Activated T-cell treated with anti-CD3 and anti-CD28 coated beads, Interleukin-2, amount 50 U/mL, for 24 hours (primary cell): ENCODE measurements around the gene TAS2R60.
"Not testable (repeated sequence)": the region's sequence is repeated elsewhere in the genome, so short reads cannot be mapped to it uniquely, and the experiment has no call there.

Experiments used
- DNase-seq: peaks from one replicate; pipeline ENCODE4 v3.0.0-alpha.2; 2020
- H3K27ac Mint-ChIP-seq: 2 replicates; pipeline ENCODE4 v1.8.0; 2020; ENCODE audit warnings: mild to moderate bottlenecking, mixed read lengths
- H3K27me3 Mint-ChIP-seq: 2 replicates; pipeline ENCODE4 v1.8.0; 2020; ENCODE audit warnings: mixed read lengths
- H3K36me3 Mint-ChIP-seq: 2 replicates; pipeline ENCODE4 v1.8.0; 2020; ENCODE audit warnings: low read depth, mixed read lengths
- H3K4me1 Mint-ChIP-seq: 2 replicates; pipeline ENCODE4 v1.8.0; 2020; ENCODE audit warnings: low read depth, mixed read lengths
- H3K4me3 Mint-ChIP-seq: 2 replicates; pipeline ENCODE4 v1.8.0; 2020; ENCODE audit warnings: mild to moderate bottlenecking, moderate library complexity, mixed read lengths
- H3K9me3 Mint-ChIP-seq: 2 replicates; pipeline ENCODE4 v1.8.0; 2020; ENCODE audit warnings: mixed read lengths

TAS2R60 gene

GRCh38 chr7:143406002-143406357 lies 37.3 kb upstream of the TAS2R60 start:
- Mint-ChIP-seq H3K4me1 (peaks cover 60% of the 10 kb centered on the region), H3K4me3 (no peak overlapping the region)

GRCh38 chr7:143407287-143408251 lies 35.7 kb upstream of the TAS2R60 start:
- Mint-ChIP-seq H3K27me3 (no peaks in the 10 kb centered on the region), H3K4me1 (peaks cover 72% of the 10 kb centered on the region), H3K9me3 (no peaks in the 10 kb centered on the region), H3K4me3 (peak overlapping the region; percentile 71), H3K27ac (peak overlapping the region; percentile 67), H3K36me3 (no peaks in the 10 kb centered on the region)
- peak; percentile 64 for DNase-seq

More at GRCh38 chr7:143406002-143406357, 37.3 kb upstream of the TAS2R60 start:
- DNase-seq, result no peak
- Mint-ChIP-seq H3K36me3 (no peaks in the 10 kb centered on the region), H3K9me3 (no peaks in the 10 kb centered on the region), H3K27me3 (no peaks in the 10 kb centered on the region), H3K27ac (no peak overlapping the region)

- no peaks in the 10 kb centered on the region for H3K9me3 Mint-ChIP-seq
- no peaks in the 10 kb centered on the region for H3K27me3 Mint-ChIP-seq
- no peak for DNase-seq
- peak overlapping the region; percentile 71 for H3K4me3 Mint-ChIP-seq
- H3K4me1 Mint-ChIP-seq, result peaks cover 69% of the 10 kb centered on the region
- H3K27ac Mint-ChIP-seq, result peak overlapping the region; percentile 67
- no peaks in the 10 kb centered on the region for H3K36me3 Mint-ChIP-seq
Observed at GRCh38 chr7:143408252-143408685, 35.0 kb upstream of the TAS2R60 start.

- no peaks in the 10 kb centered on the region for H3K27me3 Mint-ChIP-seq
- H3K9me3 Mint-ChIP-seq, result no peaks in the 10 kb centered on the region
- H3K36me3 Mint-ChIP-seq, result no peaks in the 10 kb centered on the region
- H3K4me3 Mint-ChIP-seq, result peak within 1 kb of the TSS; percentile 78
- peaks cover 63% of the 10 kb centered on the region for H3K4me1 Mint-ChIP-seq
- peak; percentile 64 for DNase-seq
- H3K27ac Mint-ChIP-seq, result peak within 1 kb of the TSS; percentile 80
Observed at GRCh38 chr7:143408686-143409561, 34.3 kb upstream of the TAS2R60 start, which contains the start of gene EPHA1. Gene EPHA1 (minus strand): TSS chr7:143408856. CDS start chr7:143408805, 51 bp downstream.

- Mint-ChIP-seq H3K36me3 (no peaks in the 10 kb centered on the region), H3K9me3 (no peaks in the 10 kb centered on the region), H3K4me3 (no peak overlapping the region), H3K27me3 (no peaks in the 10 kb centered on the region), H3K4me1 (peaks cover 57% of the 10 kb centered on the region), H3K27ac (no peak overlapping the region)
- no peak for DNase-seq
Observed at GRCh38 chr7:143410521-143411004, 32.7 kb upstream of the TAS2R60 start.

- Mint-ChIP-seq H3K4me3 (no peak overlapping the region), H3K27ac (peak overlapping the region; percentile 20), H3K9me3 (no peaks in the 10 kb centered on the region), H3K4me1 (peaks cover 48% of the 10 kb centered on the region), H3K36me3 (no peaks in the 10 kb centered on the region), H3K27me3 (no peaks in the 10 kb centered on the region)
- no peak for DNase-seq
Observed at GRCh38 chr7:143411976-143412708, 31.1 kb upstream of the TAS2R60 start.

GRCh38 chr7:143413123-143413522 lies 30.1 kb upstream of the TAS2R60 start:
- DNase-seq, result no peak
- no peak overlapping the region for H3K4me3 Mint-ChIP-seq
- H3K27ac Mint-ChIP-seq, result no peak overlapping the region
- peaks cover 38% of the 10 kb centered on the region for H3K4me1 Mint-ChIP-seq
- H3K9me3 Mint-ChIP-seq, result no peaks in the 10 kb centered on the region
- no peaks in the 10 kb centered on the region for H3K27me3 Mint-ChIP-seq
- no peaks in the 10 kb centered on the region for H3K36me3 Mint-ChIP-seq

GRCh38 chr7:143415209-143415608 lies 28.0 kb upstream of the TAS2R60 start:
- not testable (repeated sequence) for H3K27ac Mint-ChIP-seq, H3K9me3 Mint-ChIP-seq, DNase-seq, H3K27me3 Mint-ChIP-seq, H3K4me3 Mint-ChIP-seq, H3K36me3 Mint-ChIP-seq
- peaks cover 22% of the 10 kb centered on the region for H3K4me1 Mint-ChIP-seq

GRCh38 chr7:143415742-143416397 lies 27.4 kb upstream of the TAS2R60 start:
- Mint-ChIP-seq H3K27ac (no peak overlapping the region), H3K36me3 (peaks cover 4% of the 10 kb centered on the region), H3K4me1 (peaks cover 16% of the 10 kb centered on the region), H3K27me3 (no peaks in the 10 kb centered on the region), H3K4me3 (no peak overlapping the region), H3K9me3 (no peaks in the 10 kb centered on the region)
- DNase-seq, result no peak

- Mint-ChIP-seq H3K4me1 (peaks cover 12% of the 10 kb centered on the region), H3K36me3 (peaks cover 8% of the 10 kb centered on the region), H3K9me3 (no peaks in the 10 kb centered on the region), H3K27ac (no peak overlapping the region), H3K27me3 (no peaks in the 10 kb centered on the region), H3K4me3 (no peak overlapping the region)
- no peak for DNase-seq
Observed at GRCh38 chr7:143416565-143417149, 26.6 kb upstream of the TAS2R60 start.

GRCh38 chr7:143417734-143418383 lies 25.4 kb upstream of the TAS2R60 start:
- Mint-ChIP-seq H3K27ac (no peak overlapping the region), H3K4me3 (no peak overlapping the region), H3K9me3 (no peaks in the 10 kb centered on the region), H3K4me1 (peaks cover 4% of the 10 kb centered on the region), H3K27me3 (no peaks in the 10 kb centered on the region), H3K36me3 (peaks cover 8% of the 10 kb centered on the region)
- DNase-seq, result no peak

GRCh38 chr7:143418681-143419458 lies 24.4 kb upstream of the TAS2R60 start:
- H3K4me1 Mint-ChIP-seq, result peaks cover 4% of the 10 kb centered on the region
- H3K27ac Mint-ChIP-seq, result no peak overlapping the region
- no peaks in the 10 kb centered on the region for H3K27me3 Mint-ChIP-seq
- H3K4me3 Mint-ChIP-seq, result no peak overlapping the region
- no peaks in the 10 kb centered on the region for H3K9me3 Mint-ChIP-seq
- peaks cover 8% of the 10 kb centered on the region for H3K36me3 Mint-ChIP-seq
- no peak for DNase-seq
